Uterus (tissue), 4 donors: ENCODE data around the gene VPS41. TPM values are rescaled to one million over a fixed set of nuclear protein-coding genes. Genes with fewer than 3 reads are reported as not detected.

Experiments
- DNase-seq, 2 donors: peaks; one replicate each; pipeline ENCODE4 v3.0.0-alpha.2; 2019 to 2020
- H3K27ac ChIP-seq, 2 donors: fragments of 200-600 bp; sonication (generic); 1 replicate in 1 of 2; 2 replicates in 1 of 2; pipeline ENCODE4 v1.5.1; 2016 to 2018
- H3K27me3 ChIP-seq, 2 donors: fragments of 200-600 bp; sonication (generic); one replicate each; pipeline ENCODE4 v1.5.1; 2018 to 2019; ENCODE audit warnings: control low read depth in 1 of 2
- H3K36me3 ChIP-seq, 2 donors: fragments of 200-600 bp; sonication (generic); one replicate each; pipeline ENCODE4 v1.5.1; 2019; ENCODE audit warnings: control low read depth in 1 of 2
- H3K4me1 ChIP-seq, 2 donors: fragments of 200-600 bp; sonication (generic); one replicate each; pipeline ENCODE4 v1.5.1; 2018 to 2019; ENCODE audit warnings: control low read depth in 1 of 2
- H3K4me3 ChIP-seq, 2 donors: fragments of 200-600 bp; sonication (generic); 1 replicate in 1 of 2; 2 replicates in 1 of 2; pipeline ENCODE4 v1.5.1; 2018 to 2019; ENCODE audit warnings: mild to moderate bottlenecking in 1 of 2
- H3K9me3 ChIP-seq, 2 donors: fragments of 200-600 bp; sonication (generic); one replicate each; pipeline ENCODE4 v1.5.1; 2019; ENCODE audit warnings: control low read depth in 1 of 2
- CTCF ChIP-seq, 4 experiments: fragments of 200-600 bp in 2 of 4; fragments of 450-650 bp in 2 of 4; sonication (generic) in 2 of 4; IDR thresholded peaks; one replicate each; pipeline ENCODE4 v1.5.1; 2016 to 2019; ENCODE audit warnings: antibody characterized with exemption in 4 of 4, mild to moderate bottlenecking in 2 of 4, moderate library complexity in 1 of 4
- POLR2A ChIP-seq, 2 donors: fragments of 450-650 bp; IDR thresholded peaks; one replicate each; pipeline ENCODE4 v1.6.1; 2016; ENCODE audit warnings: antibody characterized with exemption in 2 of 2, mild to moderate bottlenecking in 1 of 2, moderate library complexity in 1 of 2
- intact Hi-C: fragments of 100-400 bp; cut with DNase I; formaldehyde crosslinking; loops from one replicate; pipeline ENCODE4 v1.15.1; 2023; ENCODE audit warnings: low total_unique reads
- total RNA-seq, 4 donors: library from RNA; depleted of rRNA in 3 of 4; stranded (reverse); fragments of >200 nt in 3 of 4; gene quantifications; one replicate each; pipeline versions ENCODE4 v1.1.0 to v1.2.4, GENCODE V29; 2014 to 2023
- donor health status: DM: yes; HTN: yes; CAD: no.

VPS41 gene
- total RNA-seq, 4 donors from 2014 or later, result 41.2 to 122 (median 74.0) TPM

- intact Hi-C loops, result no loop called here
- Histone ChIP-seq H3K9me3 (no peaks in the 10 kb centered on the region), H3K4me3 (no peak overlapping the region), H3K27ac (no peak overlapping the region), H3K4me1 (no peaks in the 10 kb centered on the region), H3K36me3 (no peaks in the 10 kb centered on the region), H3K27me3 (no peaks in the 10 kb centered on the region)
- DNase-seq, result no peak
- TF ChIP-seq CTCF (IDR thresholded peaks at IDR 0.05) (no peak), POLR2A (IDR thresholded peaks at IDR 0.05) (no peak)
Measured at GRCh38 chr7:38878694-38879457, 30.1 kb downstream of the VPS41 start.

GRCh38 chr7:38873433-38873832 lies 35.6 kb downstream of the VPS41 start:
- DNase-seq, result no peak
- intact Hi-C loops, result no loop called here
- no peaks in the 10 kb centered on the region for H3K27me3 ChIP-seq
- TF ChIP-seq POLR2A (IDR thresholded peaks at IDR 0.05) (no peak), CTCF (IDR thresholded peaks at IDR 0.05) (no peak)
- no peaks in the 10 kb centered on the region for H3K4me1 ChIP-seq
- H3K9me3 ChIP-seq, result no peaks in the 10 kb centered on the region
- no peak overlapping the region for H3K27ac ChIP-seq
- H3K4me3 ChIP-seq, result no peak overlapping the region
- no peaks in the 10 kb centered on the region for H3K36me3 ChIP-seq

- no peak for DNase-seq
- no peaks in the 10 kb centered on the region for H3K36me3 ChIP-seq
- no peaks in the 10 kb centered on the region for H3K27me3 ChIP-seq
- TF ChIP-seq POLR2A (IDR thresholded peaks at IDR 0.05) (no peak), CTCF (IDR thresholded peaks at IDR 0.05) (no peak)
- no peaks in the 10 kb centered on the region for H3K9me3 ChIP-seq
- intact Hi-C loops, result no loop called here
- no peaks in the 10 kb centered on the region for H3K4me1 ChIP-seq
- no peak overlapping the region for H3K27ac ChIP-seq
- H3K4me3 ChIP-seq, result no peak overlapping the region
Measured at GRCh38 chr7:38872202-38872601, 36.8 kb downstream of the VPS41 start.

DNA sequence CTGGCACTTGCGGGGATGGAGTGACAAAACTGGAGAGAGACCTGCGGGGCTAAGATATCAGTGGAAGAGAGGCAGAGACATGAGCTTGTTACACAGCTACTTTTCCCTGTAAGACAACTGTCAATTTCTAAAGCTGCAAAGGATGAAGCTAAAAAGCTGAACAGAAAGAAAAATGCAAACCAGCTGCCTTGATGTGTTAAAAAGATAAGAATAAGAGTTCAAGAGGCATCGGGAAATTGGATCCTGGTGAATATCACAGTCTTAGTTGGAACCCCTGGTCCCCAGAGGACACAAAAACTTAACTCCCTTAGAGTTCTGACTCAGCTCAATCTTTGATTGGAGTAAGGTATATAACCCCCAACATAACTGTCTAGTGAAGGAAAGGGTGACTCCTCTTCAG lies 38.8 kb downstream of the VPS41 start:
- H3K27ac ChIP-seq, result no peak overlapping the region
- no peaks in the 10 kb centered on the region for H3K36me3 ChIP-seq
- H3K4me1 ChIP-seq, result no peaks in the 10 kb centered on the region
- no peak for DNase-seq
- no peak for TF ChIP-seq POLR2A (IDR thresholded peaks at IDR 0.05)
- no peak for TF ChIP-seq CTCF (IDR thresholded peaks at IDR 0.05)
- no peaks in the 10 kb centered on the region for H3K27me3 ChIP-seq
- intact Hi-C loops, result no loop called here
- no peaks in the 10 kb centered on the region for H3K9me3 ChIP-seq
- H3K4me3 ChIP-seq, result no peak overlapping the region

- Histone ChIP-seq H3K36me3 (no peaks in the 10 kb centered on the region), H3K4me1 (no peaks in the 10 kb centered on the region), H3K27me3 (no peaks in the 10 kb centered on the region), H3K4me3 (no peak overlapping the region), H3K9me3 (no peaks in the 10 kb centered on the region), H3K27ac (no peak overlapping the region)
- intact Hi-C loops, result no loop called here
- no peak for DNase-seq
- TF ChIP-seq CTCF (IDR thresholded peaks at IDR 0.05) (no peak), POLR2A (IDR thresholded peaks at IDR 0.05) (no peak)
Measured at GRCh38 chr7:38863601-38864291, 45.2 kb downstream of the VPS41 start.
